ENCODE results near the gene UCK2.

- TF ChIP-seq CTCF (IDR thresholded peaks at IDR 0.05; ENCODE audit: low read depth, low read length, poor library complexity, severe bottlenecking) (no peak), EZH2phosphoT487 (IDR thresholded peaks at IDR 0.05; ENCODE audit: borderline replicate concordance, low read length) (no peak)
Measured at GRCh38 chr1:165842671-165843129, 15.3 kb downstream of the UCK2 start.
